ENCODE data around the gene CAMTA1.
"Not testable (repeated sequence)": the region's sequence is repeated elsewhere in the genome, so short reads cannot be mapped to it uniquely, and the experiment has no call there.

Gene CAMTA1

GRCh38 chr1:7690496-7691182, 905.4 kb downstream of the CAMTA1 start:
- no peak for DNase-seq (ENCODE audit: low read depth in 3 of 3)

GRCh38 chr1:7691576-7691975, 906.3 kb downstream of the CAMTA1 start:
- DNase-seq (ENCODE audit: low read depth in 3 of 3): no peak

GRCh38 chr1:7692005-7692404, 906.8 kb downstream of the CAMTA1 start:
- no peak for DNase-seq (ENCODE audit: low read depth in 3 of 3)

GRCh38 chr1:7693037-7693436, 907.8 kb downstream of the CAMTA1 start:
- not testable (repeated sequence) for DNase-seq (ENCODE audit: low read depth in 3 of 3)

- DNase-seq (ENCODE audit: low read depth in 3 of 3): no peak
Measured at GRCh38 chr1:7693662-7694061, 908.4 kb downstream of the CAMTA1 start.

- DNase-seq (ENCODE audit: low read depth in 3 of 3): no peak
Measured at GRCh38 chr1:7694600-7695496, 909.6 kb downstream of the CAMTA1 start.

- DNase-seq (ENCODE audit: low read depth in 3 of 3): no peak
Measured at GRCh38 chr1:7695497-7696117, 910.4 kb downstream of the CAMTA1 start.

- no peak for DNase-seq (ENCODE audit: low read depth in 3 of 3)
Measured at GRCh38 chr1:7698641-7699040, 913.4 kb downstream of the CAMTA1 start.

- DNase-seq (ENCODE audit: low read depth in 3 of 3): no peak
Measured at GRCh38 chr1:7702365-7702764, 917.1 kb downstream of the CAMTA1 start.

GRCh38 chr1:7703321-7704213, 918.3 kb downstream of the CAMTA1 start:
- no peak for DNase-seq (ENCODE audit: low read depth in 3 of 3)

GRCh38 chr1:7704214-7705047, 919.2 kb downstream of the CAMTA1 start:
- DNase-seq (ENCODE audit: low read depth in 3 of 3): peak; percentile 82 to 89 (median 83)

GRCh38 chr1:7705048-7705907, 920.0 kb downstream of the CAMTA1 start:
- no peak for DNase-seq (ENCODE audit: low read depth in 3 of 3)

GRCh38 chr1:7705908-7706216, 920.6 kb downstream of the CAMTA1 start:
- no peak for DNase-seq (ENCODE audit: low read depth in 3 of 3)

- DNase-seq (ENCODE audit: low read depth in 3 of 3): no peak
Measured at GRCh38 chr1:7707527-7707926, 922.3 kb downstream of the CAMTA1 start.

GRCh38 chr1:7708065-7708464, 922.8 kb downstream of the CAMTA1 start:
- not testable (repeated sequence) for DNase-seq (ENCODE audit: low read depth in 3 of 3)

GRCh38 chr1:7710859-7711258, 925.6 kb downstream of the CAMTA1 start:
- DNase-seq (ENCODE audit: low read depth in 3 of 3): no peak

GRCh38 chr1:7712731-7713323, 927.6 kb downstream of the CAMTA1 start:
- no peak for DNase-seq (ENCODE audit: low read depth in 3 of 3)

- DNase-seq (ENCODE audit: low read depth in 3 of 3): no peak
Measured at GRCh38 chr1:7716506-7716905, 931.3 kb downstream of the CAMTA1 start.

GRCh38 chr1:7717748-7718368, 932.6 kb downstream of the CAMTA1 start:
- no peak for DNase-seq (ENCODE audit: low read depth in 3 of 3)

Measured in stimulated activated CD4-positive, alpha-beta T cell treated with anti-CD3 and anti-CD28 coated beads, TNF-alpha, amount 100 ng/mL, for 24 hours (primary cell).